Fibroblast of skin of back (primary cell): ENCODE results near the gene FAM162B.
"Not testable (repeated sequence)": the region's sequence is repeated elsewhere in the genome, so short reads cannot be mapped to it uniquely, and the experiment has no call there.

Source experiments
- DNase-seq: peaks from one replicate; pipeline ENCODE4 v3.0.0-alpha.2; 2013

The FAM162B gene

GRCh38 chr6:116714761-116715160, 50.8 kb downstream of the FAM162B start:
- DNase-seq: no peak

DNA sequence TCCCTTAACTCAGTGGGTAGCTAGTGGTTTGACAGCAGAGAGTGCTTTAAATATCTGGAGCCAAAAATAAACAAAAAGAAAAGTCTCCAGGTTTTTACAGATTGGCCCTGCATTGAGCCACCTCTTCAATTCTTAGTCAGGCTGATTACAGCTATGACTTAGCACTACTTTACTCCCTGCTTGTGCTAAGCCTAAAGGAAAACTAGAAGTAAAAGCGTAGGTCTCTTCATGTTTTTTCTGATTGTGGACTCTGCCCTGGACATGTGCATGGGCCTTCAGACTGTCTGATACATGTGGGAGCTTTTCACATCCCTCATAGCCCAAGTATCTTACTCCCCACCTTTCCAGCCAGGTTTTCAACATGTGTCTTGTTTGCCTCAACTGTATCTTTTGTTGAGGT, 51.2 kb downstream of the FAM162B start:
- no peak for DNase-seq

GRCh38 chr6:116705917-116706316, 59.6 kb downstream of the FAM162B start:
- no peak for DNase-seq

- not testable (repeated sequence) for DNase-seq
Observed at GRCh38 chr6:116703888-116704287, 61.6 kb downstream of the FAM162B start.
